ENCODE results near the gene CD226.
"Not testable (repeated sequence)": the region's sequence is repeated elsewhere in the genome, so short reads cannot be mapped to it uniquely, and the experiment has no call there.

Gene CD226

GRCh38 chr18:69947361-69948133, at the start of gene CD226:
CD226 (minus strand) TSS chr18:69947873; CDS start chr18:69947406, 467 bp downstream.
- no peak for DNase-seq

DNA sequence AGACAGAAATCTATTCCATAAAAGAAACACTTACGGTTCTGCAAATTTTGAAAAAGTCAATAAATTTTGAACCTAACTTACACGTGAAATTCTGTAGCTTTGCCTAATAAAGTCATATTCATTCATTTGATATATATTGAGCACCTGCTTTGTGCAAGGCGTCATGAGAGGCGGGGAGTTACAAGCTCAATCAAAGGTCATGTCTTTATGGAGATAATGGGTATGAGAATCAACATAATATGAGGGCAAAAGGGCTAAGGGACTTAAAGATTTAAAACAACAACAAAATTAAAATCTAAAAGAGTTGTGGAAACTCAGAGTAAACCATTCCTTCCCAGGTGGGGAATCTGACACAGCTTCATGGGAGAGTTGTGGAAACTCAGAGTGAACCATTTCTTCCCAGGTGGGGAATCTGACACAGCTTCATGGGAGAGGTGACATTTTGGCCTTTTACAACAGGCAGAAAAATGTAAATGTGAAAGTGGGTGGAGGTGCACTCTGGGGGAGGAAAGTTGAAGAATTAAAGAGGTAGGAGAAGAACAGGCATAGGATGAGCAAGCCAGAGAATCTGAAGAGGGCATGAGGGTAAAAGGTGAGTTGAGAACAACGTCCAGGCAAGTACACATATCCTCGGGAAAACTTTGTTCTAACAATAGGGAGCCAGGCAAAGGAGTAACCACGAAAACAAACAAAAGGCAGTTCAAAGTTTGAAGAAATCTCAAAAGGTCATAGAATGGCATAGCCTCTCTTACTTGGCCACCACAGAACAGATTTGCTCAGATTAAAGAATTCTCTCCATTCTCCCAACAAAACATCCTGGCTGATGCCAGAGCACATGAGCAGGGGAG, 49.5 kb upstream of the CD226 start:
- no peak for DNase-seq

DNA sequence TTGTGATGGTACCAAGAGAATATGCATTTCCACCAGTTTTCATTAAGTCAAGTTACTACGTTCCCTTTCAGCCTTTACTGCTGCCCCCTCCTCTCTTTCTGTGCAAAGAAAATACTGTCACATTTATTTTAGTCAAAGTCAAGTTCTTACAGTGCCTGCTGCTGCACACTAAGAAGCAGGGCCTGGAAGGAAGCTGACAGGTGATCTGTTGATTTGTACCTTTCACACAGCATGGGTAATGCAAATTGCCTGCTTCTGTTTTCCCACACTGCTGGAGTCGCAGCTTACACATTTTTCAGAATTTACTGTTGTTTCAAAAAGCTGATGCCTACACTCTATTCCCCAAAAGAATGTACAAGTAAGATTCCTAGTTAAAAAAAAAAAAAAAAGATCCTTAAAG, 48.7 kb upstream of the CD226 start:
- no peak for DNase-seq

GRCh38 chr18:69995774-69996173, 48.1 kb upstream of the CD226 start:
- no peak for DNase-seq

GRCh38 chr18:69992776-69993175, 45.1 kb upstream of the CD226 start:
- no peak for DNase-seq

DNA sequence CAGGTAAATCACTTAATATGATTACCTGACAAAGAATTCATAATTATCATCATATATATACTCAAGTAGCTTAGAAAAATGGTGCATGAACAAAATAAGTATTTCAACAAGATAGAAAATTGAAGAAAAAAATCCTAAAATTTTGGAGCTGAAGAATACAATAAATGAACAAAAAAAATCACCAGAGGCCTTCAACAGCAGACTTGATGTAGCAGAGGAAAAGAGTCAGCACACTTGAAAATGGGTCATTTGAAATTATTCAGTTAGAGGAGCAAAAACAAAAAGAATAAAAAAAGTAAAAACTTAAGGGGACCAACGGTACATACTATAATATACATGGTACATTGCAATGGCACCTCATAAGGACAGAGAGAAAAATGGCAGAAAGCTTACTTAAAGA, 40.2 kb upstream of the CD226 start:
- no peak for DNase-seq

GRCh38 chr18:69985239-69985638, 37.6 kb upstream of the CD226 start:
- no peak for DNase-seq

- no peak for DNase-seq
Observed at GRCh38 chr18:69982417-69982816, 34.7 kb upstream of the CD226 start.

DNA sequence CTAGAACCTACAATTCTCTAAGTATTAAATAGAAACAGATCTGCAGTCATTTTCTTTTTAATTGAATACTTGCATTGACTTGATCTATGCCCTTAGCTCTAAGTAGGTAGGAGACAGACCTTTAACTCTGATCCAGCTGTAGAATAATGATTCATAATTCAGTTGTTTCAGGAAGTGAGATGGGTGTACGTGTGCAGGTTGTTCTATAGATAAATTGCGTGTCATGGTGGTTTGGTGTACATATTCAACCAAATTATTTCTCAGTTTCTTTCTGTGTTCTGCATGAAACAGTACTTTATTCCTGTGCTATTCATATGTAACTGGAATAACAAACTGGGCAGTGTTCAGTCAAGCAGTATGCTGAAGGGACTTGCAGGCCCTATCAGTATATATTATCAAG, 34.3 kb upstream of the CD226 start:
- DNase-seq: no peak

- DNase-seq: no peak
Observed at GRCh38 chr18:69980982-69981804, 33.5 kb upstream of the CD226 start.

DNA sequence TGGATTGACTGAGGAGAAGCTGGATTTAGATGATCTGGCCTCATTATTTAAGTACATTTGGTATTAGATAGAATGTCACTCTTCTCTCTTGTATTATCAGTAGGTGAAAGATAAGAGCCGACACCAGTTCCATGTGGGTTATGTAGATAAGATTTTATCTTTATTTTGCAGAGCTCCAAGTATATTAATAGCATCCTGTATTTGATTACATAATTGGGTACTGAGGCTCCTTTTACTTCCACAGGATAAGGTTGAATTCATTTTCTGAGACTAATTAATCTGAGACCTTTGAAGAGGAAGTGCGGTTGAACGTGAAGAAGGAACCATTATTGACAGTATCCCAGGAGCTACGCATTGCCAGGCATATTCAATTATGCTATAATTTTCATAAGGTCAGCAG, 32.8 kb upstream of the CD226 start:
- no peak for DNase-seq

GRCh38 chr18:69978732-69979715, 31.4 kb upstream of the CD226 start:
- no peak for DNase-seq

- not testable (repeated sequence) for DNase-seq
Observed at GRCh38 chr18:69975294-69975693, 27.6 kb upstream of the CD226 start.

GRCh38 chr18:69974365-69974764, 26.7 kb upstream of the CD226 start:
- DNase-seq: no peak

DNA sequence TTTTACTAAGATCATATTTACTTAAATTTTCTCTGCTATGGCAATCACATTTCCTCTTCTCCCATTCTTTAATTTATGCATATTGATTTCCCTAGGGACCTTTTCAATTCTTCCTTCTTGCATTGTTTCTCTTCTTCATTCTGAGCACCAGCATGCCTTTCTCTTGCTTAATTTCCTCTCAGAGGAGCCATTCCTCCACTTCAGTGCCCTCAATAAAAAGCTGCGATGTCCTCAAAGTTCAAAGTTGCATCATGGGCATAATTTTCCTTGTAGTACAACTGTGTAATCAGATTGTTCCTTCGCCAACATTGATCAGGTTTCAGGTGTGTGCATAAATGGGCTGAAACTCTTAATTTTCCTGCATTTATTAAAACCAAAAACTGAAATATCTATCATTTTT, 21.8 kb upstream of the CD226 start:
- DNase-seq: no peak

GRCh38 chr18:69968039-69968438, 20.4 kb upstream of the CD226 start:
- no peak for DNase-seq

DNA sequence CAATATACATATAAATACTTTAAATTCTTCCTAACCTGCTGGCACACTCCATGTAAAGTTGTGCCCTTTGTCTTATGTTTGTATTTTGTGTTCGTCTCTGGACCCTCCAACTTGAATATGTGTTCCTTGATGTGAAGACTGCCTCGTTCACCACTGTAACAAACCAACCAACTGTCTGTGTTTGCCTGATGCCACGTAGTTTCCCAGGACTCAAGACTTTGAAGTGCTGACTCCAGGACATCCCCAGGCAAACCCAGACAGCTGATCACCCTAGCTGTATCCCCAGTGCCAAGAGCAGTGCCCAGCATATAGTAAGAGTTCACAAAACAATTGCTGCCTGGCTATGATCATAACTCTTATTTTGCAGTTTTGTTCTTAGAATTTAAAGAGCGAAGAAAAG, 15.5 kb upstream of the CD226 start:
- no peak for DNase-seq

DNA sequence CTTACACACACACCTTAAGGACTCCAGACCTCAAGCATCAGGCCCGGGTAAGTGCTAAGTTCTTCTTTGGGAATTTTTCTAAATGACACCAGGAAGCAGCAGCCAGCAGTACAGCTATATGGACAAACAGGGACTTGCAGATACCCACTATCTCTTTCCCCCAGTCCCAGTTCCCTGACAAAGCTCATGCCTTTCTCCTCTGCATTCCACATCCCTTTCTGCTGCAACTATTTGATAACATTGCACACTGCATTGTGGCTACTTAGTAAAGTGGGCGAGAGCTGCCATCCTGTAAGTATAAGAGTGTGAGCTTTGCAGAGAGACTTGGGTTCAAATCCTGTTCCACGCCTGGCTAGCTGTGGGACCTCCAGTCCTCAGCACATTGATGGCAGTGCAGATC, 14.0 kb upstream of the CD226 start:
- no peak for DNase-seq

GRCh38 chr18:69958422-69958821, 10.7 kb upstream of the CD226 start:
- no peak for DNase-seq

- DNase-seq: no peak
Observed at GRCh38 chr18:69957747-69958146, 10.1 kb upstream of the CD226 start.

Data from anterior cingulate cortex (tissue), 58 donors.